Nephron (organoid): Measurements from ENCODE around the gene AMY2B.
"Not testable (repeated sequence)": the region's sequence is repeated elsewhere in the genome, so short reads cannot be mapped to it uniquely, and the experiment has no call there.

ENCODE experiments used
- H3K27ac Mint-ChIP-seq, 3 experiments: 2 replicates each; pipeline ENCODE4 v1.8.0; 2020; ENCODE audit warnings: mixed read lengths in 3 of 3, mild to moderate bottlenecking in 2 of 3, moderate library complexity in 1 of 3
- H3K27me3 Mint-ChIP-seq: 2 replicates; pipeline ENCODE4 v1.8.0; 2021; ENCODE audit warnings: low read depth, mild to moderate bottlenecking, moderate library complexity, mixed read lengths
- H3K36me3 Mint-ChIP-seq: 2 replicates; pipeline ENCODE4 v1.8.0; 2020; ENCODE audit warnings: low read depth, mixed read lengths
- H3K4me1 Mint-ChIP-seq: 2 replicates; pipeline ENCODE4 v1.8.0; 2020; ENCODE audit warnings: mixed read lengths
- H3K4me3 Mint-ChIP-seq, 3 experiments: 2 replicates each; pipeline ENCODE4 v1.8.0; 2020; ENCODE audit warnings: mild to moderate bottlenecking in 3 of 3, mixed read lengths in 3 of 3, moderate library complexity in 2 of 3
- H3K9me3 Mint-ChIP-seq: 2 replicates; pipeline ENCODE4 v1.8.0; 2020; ENCODE audit warnings: mixed read lengths
- CTCF ChIP-seq, 3 experiments: fragments of 200-600 bp; sonication (generic); IDR thresholded peaks; one replicate each; pipeline ENCODE4 v1.5.0; 2021; ENCODE audit warnings: antibody characterized with exemption in 3 of 3; ENCODE audit not compliant: unreplicated experiment in 3 of 3

The AMY2B gene

GRCh38 chr1:103561643-103562395 is 9.6 kb upstream of the AMY2B start:
- H3K36me3 Mint-ChIP-seq, result peaks cover 4% of the 10 kb centered on the region

GRCh38 chr1:103563056-103563455 is 8.3 kb upstream of the AMY2B start:
- no peak for TF ChIP-seq CTCF (IDR thresholded peaks at IDR 0.05; ENCODE audit: unreplicated experiment in 3 of 3)

More at GRCh38 chr1:103561643-103562395, 9.6 kb upstream of the AMY2B start:
- Mint-ChIP-seq H3K9me3 (no peaks in the 10 kb centered on the region), H3K4me1 (no peaks in the 10 kb centered on the region), H3K27me3 (no peaks in the 10 kb centered on the region), H3K4me3 (no peak overlapping the region), H3K27ac (no peak overlapping the region)
- no peak for TF ChIP-seq CTCF (IDR thresholded peaks at IDR 0.05; ENCODE audit: unreplicated experiment in 3 of 3)

GRCh38 chr1:103569493-103569892 is 1.9 kb upstream of the AMY2B start:
- Mint-ChIP-seq H3K9me3 (no peaks in the 10 kb centered on the region), H3K27ac (no peak overlapping the region), H3K27me3 (no peaks in the 10 kb centered on the region)

More at GRCh38 chr1:103563056-103563455, 8.3 kb upstream of the AMY2B start:
- Mint-ChIP-seq H3K9me3 (no peaks in the 10 kb centered on the region), H3K27ac (no peak overlapping the region), H3K27me3 (no peaks in the 10 kb centered on the region), H3K4me1 (no peaks in the 10 kb centered on the region), H3K36me3 (no peaks in the 10 kb centered on the region), H3K4me3 (no peak overlapping the region)

GRCh38 chr1:103576065-103576464 is 4.7 kb downstream of the AMY2B start:
- H3K27me3 Mint-ChIP-seq, result no peaks in the 10 kb centered on the region
- TF ChIP-seq CTCF (IDR thresholded peaks at IDR 0.05; ENCODE audit: unreplicated experiment in 3 of 3), result no peak
- H3K9me3 Mint-ChIP-seq, result no peaks in the 10 kb centered on the region
- no peak overlapping the region for H3K4me3 Mint-ChIP-seq
- H3K36me3 Mint-ChIP-seq, result no peaks in the 10 kb centered on the region
- H3K27ac Mint-ChIP-seq, result no peak overlapping the region
- H3K4me1 Mint-ChIP-seq, result no peaks in the 10 kb centered on the region

More at GRCh38 chr1:103569493-103569892, 1.9 kb upstream of the AMY2B start:
- Mint-ChIP-seq H3K4me1 (no peaks in the 10 kb centered on the region), H3K36me3 (no peaks in the 10 kb centered on the region), H3K4me3 (no peak overlapping the region)
- no peak for TF ChIP-seq CTCF (IDR thresholded peaks at IDR 0.05; ENCODE audit: unreplicated experiment in 3 of 3)

GRCh38 chr1:103576784-103577183 is 5.4 kb downstream of the AMY2B start:
- H3K36me3 Mint-ChIP-seq, H3K9me3 Mint-ChIP-seq, H3K4me1 Mint-ChIP-seq, H3K4me3 Mint-ChIP-seq, H3K27ac Mint-ChIP-seq, H3K27me3 Mint-ChIP-seq: not testable (repeated sequence)

- Mint-ChIP-seq H3K36me3 (no peaks in the 10 kb centered on the region), H3K27me3 (no peaks in the 10 kb centered on the region), H3K27ac (no peak overlapping the region), H3K4me1 (no peaks in the 10 kb centered on the region), H3K9me3 (peaks cover 6% of the 10 kb centered on the region), H3K4me3 (no peak overlapping the region)
- no peak for TF ChIP-seq CTCF (IDR thresholded peaks at IDR 0.05; ENCODE audit: unreplicated experiment in 3 of 3)
These were observed 11.1 kb downstream of the AMY2B start for GRCh38 chr1:103582464-103582863.
